Measurements from ENCODE around the gene MZT2B. TPM values are rescaled to one million over a fixed set of nuclear protein-coding genes. Genes with fewer than 3 reads are reported as not detected.
"Not testable (repeated sequence)": the region's sequence is repeated elsewhere in the genome, so short reads cannot be mapped to it uniquely, and the experiment has no call there.

The MZT2B gene
- total RNA-seq, 2 experiments from 2014 or later = 229 to 254 TPM

DNA sequence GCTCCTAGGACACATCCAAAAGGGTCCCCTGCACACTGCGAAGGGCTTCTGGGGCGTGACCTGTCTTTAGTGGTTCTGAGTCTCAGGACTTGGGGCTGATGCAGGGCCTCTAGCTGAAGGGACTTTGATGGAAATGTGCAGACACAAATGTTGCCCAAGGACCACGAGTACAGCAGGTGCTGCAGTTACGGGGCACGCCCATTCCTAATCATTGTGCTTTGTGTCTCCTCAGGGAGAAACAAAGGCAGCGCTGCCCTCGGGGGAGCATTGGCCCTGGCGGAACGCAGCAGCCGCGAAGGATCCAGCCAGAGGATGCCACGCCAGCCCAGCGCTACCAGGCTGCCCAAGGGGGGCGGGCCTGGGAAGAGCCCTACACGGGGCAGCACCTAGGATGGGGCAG is 8.2 kb downstream of the MZT2B start:
- Histone ChIP-seq H3K4me3 (ENCODE audit: low read length) (no peak overlapping the region), H3K9me3 (ENCODE audit: control insufficient read depth in 1 of 2, insufficient read depth in 1 of 2, low read length in 2 of 2) (no peaks in the 10 kb centered on the region), H3K36me3 (ENCODE audit: insufficient read depth, low read length) (peaks cover 2% of the 10 kb centered on the region), H3K4me1 (ENCODE audit: insufficient read depth, low read length) (no peaks in the 10 kb centered on the region), H3K27me3 (ENCODE audit: control insufficient read depth in 1 of 2, insufficient read depth in 2 of 2, low read length in 2 of 2) (no peaks in the 10 kb centered on the region), H3K27ac (ENCODE audit: low read depth in 1 of 2, low read length in 2 of 2) (no peak overlapping the region)
- no peak overlapping the region for H3K27ac Mint-ChIP-seq
- no peaks in the 10 kb centered on the region for H3K27me3 Mint-ChIP-seq
- intact Hi-C loops (cut with DNase I, micrococcal nuclease) = no loop called here
- no peaks in the 10 kb centered on the region for H3K9me3 Mint-ChIP-seq
- DNase-seq (no peak), ATAC-seq (ENCODE audit: poor library complexity) (no peak)
- ChIA-PET POLR2A (no interaction called here), CTCF (no interaction called here)
- H3K36me3 Mint-ChIP-seq (ENCODE audit: low read depth) = peaks cover 7% of the 10 kb centered on the region
- no peaks in the 10 kb centered on the region for H3K4me1 Mint-ChIP-seq (ENCODE audit: low read depth)
- H3K4me3 Mint-ChIP-seq = no peak overlapping the region
- TF ChIP-seq, protein P1, sequence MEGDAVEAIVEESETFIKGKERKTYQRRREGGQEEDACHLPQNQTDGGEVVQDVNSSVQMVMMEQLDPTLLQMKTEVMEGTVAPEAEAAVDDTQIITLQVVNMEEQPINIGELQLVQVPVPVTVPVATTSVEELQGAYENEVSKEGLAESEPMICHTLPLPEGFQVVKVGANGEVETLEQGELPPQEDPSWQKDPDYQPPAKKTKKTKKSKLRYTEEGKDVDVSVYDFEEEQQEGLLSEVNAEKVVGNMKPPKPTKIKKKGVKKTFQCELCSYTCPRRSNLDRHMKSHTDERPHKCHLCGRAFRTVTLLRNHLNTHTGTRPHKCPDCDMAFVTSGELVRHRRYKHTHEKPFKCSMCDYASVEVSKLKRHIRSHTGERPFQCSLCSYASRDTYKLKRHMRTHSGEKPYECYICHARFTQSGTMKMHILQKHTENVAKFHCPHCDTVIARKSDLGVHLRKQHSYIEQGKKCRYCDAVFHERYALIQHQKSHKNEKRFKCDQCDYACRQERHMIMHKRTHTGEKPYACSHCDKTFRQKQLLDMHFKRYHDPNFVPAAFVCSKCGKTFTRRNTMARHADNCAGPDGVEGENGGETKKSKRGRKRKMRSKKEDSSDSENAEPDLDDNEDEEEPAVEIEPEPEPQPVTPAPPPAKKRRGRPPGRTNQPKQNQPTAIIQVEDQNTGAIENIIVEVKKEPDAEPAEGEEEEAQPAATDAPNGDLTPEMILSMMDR (IDR thresholded peaks at IDR 0.05) = no peak

DNA sequence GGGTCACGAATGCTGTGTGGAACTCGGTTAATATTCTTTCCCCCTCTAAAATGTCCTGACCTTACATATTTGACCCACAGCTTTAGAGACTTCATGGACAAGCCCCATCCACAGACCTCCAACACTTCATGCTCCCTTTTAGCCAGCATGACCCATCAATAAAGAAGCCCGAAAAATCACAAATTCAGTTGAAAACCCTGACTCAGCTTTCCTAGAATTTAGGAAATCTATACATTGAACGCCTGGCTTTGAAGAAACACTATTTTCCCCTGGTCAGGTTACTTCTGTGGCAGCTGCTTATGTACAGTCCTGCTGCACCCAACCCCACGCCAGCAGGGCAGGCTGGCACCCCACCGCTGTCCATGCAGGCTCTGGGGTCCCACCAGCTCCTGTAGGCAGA is 9.3 kb downstream of the MZT2B start:
- H3K36me3 Mint-ChIP-seq (ENCODE audit: low read depth); H3K4me1 ChIP-seq (ENCODE audit: insufficient read depth, low read length); H3K36me3 ChIP-seq (ENCODE audit: insufficient read depth, low read length); H3K4me3 ChIP-seq (ENCODE audit: low read length); POLR2A ChIA-PET; H3K4me1 Mint-ChIP-seq (ENCODE audit: low read depth); H3K27ac ChIP-seq (ENCODE audit: low read depth in 1 of 2, low read length in 2 of 2); H3K9me3 ChIP-seq (ENCODE audit: control insufficient read depth in 1 of 2, insufficient read depth in 1 of 2, low read length in 2 of 2); H3K27me3 Mint-ChIP-seq; H3K9me3 Mint-ChIP-seq; DNase-seq; H3K27ac Mint-ChIP-seq; H3K27me3 ChIP-seq (ENCODE audit: control insufficient read depth in 1 of 2, insufficient read depth in 2 of 2, low read length in 2 of 2); ATAC-seq (ENCODE audit: poor library complexity); H3K4me3 Mint-ChIP-seq; intact Hi-C loops (cut with DNase I, micrococcal nuclease): not testable (repeated sequence)
- CTCF ChIA-PET = interaction anchor here (1.0 kb wide), 1 partner anchor 10 kb away, joined by 3 read pairs; the partner anchor contains the start of gene SMPD4

DNA sequence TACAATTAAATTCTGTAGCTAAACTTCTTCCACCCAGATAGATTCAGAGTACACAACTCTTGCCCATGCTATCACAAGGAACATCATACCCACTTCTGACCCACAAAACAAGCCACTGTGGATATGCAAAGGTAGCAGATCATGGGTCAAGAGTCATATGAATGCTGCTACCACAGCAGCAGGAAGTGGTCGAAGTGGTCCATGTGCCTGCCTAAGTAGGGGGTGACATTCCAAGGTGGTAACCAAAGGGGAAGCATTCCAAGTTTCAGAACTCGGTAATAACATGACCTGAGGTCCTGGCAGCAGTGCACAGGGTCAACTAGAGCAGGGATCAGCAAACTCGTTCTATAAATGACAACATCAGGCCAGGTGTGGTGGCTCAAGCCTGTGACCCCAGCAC is 10.4 kb downstream of the MZT2B start:
- H3K9me3 Mint-ChIP-seq; H3K9me3 ChIP-seq (ENCODE audit: control insufficient read depth in 1 of 2, insufficient read depth in 1 of 2, low read length in 2 of 2); H3K4me1 ChIP-seq (ENCODE audit: insufficient read depth, low read length); H3K27me3 ChIP-seq (ENCODE audit: control insufficient read depth in 1 of 2, insufficient read depth in 2 of 2, low read length in 2 of 2); H3K4me3 Mint-ChIP-seq; H3K27ac Mint-ChIP-seq; ATAC-seq (ENCODE audit: poor library complexity); H3K36me3 ChIP-seq (ENCODE audit: insufficient read depth, low read length); POLR2A ChIA-PET; intact Hi-C loops (cut with DNase I, micrococcal nuclease); H3K27ac ChIP-seq (ENCODE audit: low read depth in 1 of 2, low read length in 2 of 2); DNase-seq; H3K36me3 Mint-ChIP-seq (ENCODE audit: low read depth); H3K4me1 Mint-ChIP-seq (ENCODE audit: low read depth); H3K4me3 ChIP-seq (ENCODE audit: low read length); H3K27me3 Mint-ChIP-seq: not testable (repeated sequence)
- CTCF ChIA-PET = interaction anchor here (0.7 kb wide), 1 partner anchor 14 kb away, joined by 3 read pairs; no protein-coding TSS in a partner anchor

DNA sequence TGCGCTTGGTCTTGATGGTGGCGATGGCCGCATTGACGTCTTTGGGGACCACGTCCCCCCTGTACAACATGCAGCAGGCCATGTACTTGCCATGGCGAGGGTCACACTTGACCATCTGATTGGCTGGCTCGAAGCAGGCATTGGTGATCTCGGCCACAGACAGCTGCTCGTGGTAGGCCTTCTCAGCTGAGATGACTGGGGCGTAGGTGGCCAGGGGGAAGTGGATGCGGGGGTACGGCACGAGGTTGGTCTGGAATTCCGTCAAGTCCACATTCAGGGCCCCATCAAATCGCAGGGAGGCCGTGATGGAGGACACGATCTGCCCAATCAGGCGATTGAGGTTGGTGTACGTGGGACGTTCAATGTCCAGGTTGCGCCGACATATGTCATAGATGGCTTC is 11.8 kb downstream of the MZT2B start:
- H3K9me3 ChIP-seq (ENCODE audit: control insufficient read depth in 1 of 2, insufficient read depth in 1 of 2, low read length in 2 of 2); H3K27me3 Mint-ChIP-seq; H3K27me3 ChIP-seq (ENCODE audit: control insufficient read depth in 1 of 2, insufficient read depth in 2 of 2, low read length in 2 of 2); H3K27ac Mint-ChIP-seq; ATAC-seq (ENCODE audit: poor library complexity); DNase-seq; intact Hi-C loops (cut with DNase I, micrococcal nuclease); H3K4me1 Mint-ChIP-seq (ENCODE audit: low read depth); H3K4me1 ChIP-seq (ENCODE audit: insufficient read depth, low read length); POLR2A ChIA-PET; H3K9me3 Mint-ChIP-seq; H3K27ac ChIP-seq (ENCODE audit: low read depth in 1 of 2, low read length in 2 of 2); H3K36me3 Mint-ChIP-seq (ENCODE audit: low read depth); H3K36me3 ChIP-seq (ENCODE audit: insufficient read depth, low read length); H3K4me3 Mint-ChIP-seq; H3K4me3 ChIP-seq (ENCODE audit: low read length); CTCF ChIA-PET: not testable (repeated sequence)

DNA sequence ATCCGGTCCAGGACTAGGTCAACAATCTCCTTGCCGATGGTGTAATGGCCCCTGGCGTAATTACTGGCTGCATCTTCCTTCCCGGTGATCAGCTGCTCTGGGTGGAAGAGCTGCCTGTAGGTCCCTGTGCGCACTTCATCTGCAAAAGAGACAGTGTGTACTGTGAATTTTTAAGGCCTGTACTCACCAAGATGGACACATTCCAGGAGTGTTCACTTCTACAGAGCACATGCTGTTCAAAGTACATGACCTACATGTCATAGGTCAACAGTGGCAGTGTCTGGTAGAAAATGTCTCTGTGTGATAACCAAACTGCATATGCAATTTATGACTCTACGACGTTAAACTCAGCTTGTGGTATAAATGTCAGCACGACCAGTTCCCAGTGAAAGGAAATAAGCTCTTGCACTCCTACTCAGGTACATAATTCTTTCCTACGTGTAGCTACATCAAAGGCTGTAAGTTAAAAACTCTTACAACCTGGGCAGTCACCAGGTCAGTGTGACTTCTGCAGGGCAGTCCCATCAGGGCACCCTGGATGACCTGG is 13.1 kb downstream of the MZT2B start:
- H3K4me1 Mint-ChIP-seq (ENCODE audit: low read depth); H3K27me3 ChIP-seq (ENCODE audit: control insufficient read depth in 1 of 2, insufficient read depth in 2 of 2, low read length in 2 of 2); H3K4me3 ChIP-seq (ENCODE audit: low read length); ATAC-seq (ENCODE audit: poor library complexity); H3K4me3 Mint-ChIP-seq; H3K4me1 ChIP-seq (ENCODE audit: insufficient read depth, low read length); H3K27ac Mint-ChIP-seq; intact Hi-C loops (cut with DNase I, micrococcal nuclease); H3K9me3 Mint-ChIP-seq; H3K9me3 ChIP-seq (ENCODE audit: control insufficient read depth in 1 of 2, insufficient read depth in 1 of 2, low read length in 2 of 2); H3K27me3 Mint-ChIP-seq; H3K36me3 Mint-ChIP-seq (ENCODE audit: low read depth); CTCF ChIA-PET; H3K36me3 ChIP-seq (ENCODE audit: insufficient read depth, low read length); H3K27ac ChIP-seq (ENCODE audit: low read depth in 1 of 2, low read length in 2 of 2); POLR2A ChIA-PET; DNase-seq: not testable (repeated sequence)

DNA sequence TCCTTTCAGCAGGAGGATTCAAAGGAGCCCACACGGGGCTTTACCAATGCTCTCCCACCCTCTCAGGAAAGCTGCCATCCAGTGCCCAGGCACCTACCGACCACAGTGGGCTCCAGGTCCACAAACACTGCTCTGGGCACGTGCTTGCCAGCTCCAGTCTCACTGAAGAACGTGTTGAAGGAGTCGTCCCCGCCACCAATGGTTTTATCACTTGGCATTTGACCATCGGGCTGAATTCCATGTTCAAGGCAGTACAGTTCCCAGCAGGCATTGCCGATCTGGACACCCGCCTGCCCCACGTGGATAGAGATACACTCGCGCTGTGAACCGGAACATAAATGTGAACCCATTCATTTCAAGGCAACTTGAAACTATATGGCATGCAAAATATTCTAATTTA is 14.0 kb downstream of the MZT2B start:
- H3K27ac Mint-ChIP-seq; H3K36me3 Mint-ChIP-seq (ENCODE audit: low read depth); H3K27me3 ChIP-seq (ENCODE audit: control insufficient read depth in 1 of 2, insufficient read depth in 2 of 2, low read length in 2 of 2); H3K4me1 Mint-ChIP-seq (ENCODE audit: low read depth); H3K36me3 ChIP-seq (ENCODE audit: insufficient read depth, low read length); DNase-seq; ATAC-seq (ENCODE audit: poor library complexity); H3K27ac ChIP-seq (ENCODE audit: low read depth in 1 of 2, low read length in 2 of 2); POLR2A ChIA-PET; CTCF ChIA-PET; H3K9me3 Mint-ChIP-seq; H3K27me3 Mint-ChIP-seq; H3K9me3 ChIP-seq (ENCODE audit: control insufficient read depth in 1 of 2, insufficient read depth in 1 of 2, low read length in 2 of 2); intact Hi-C loops (cut with DNase I, micrococcal nuclease); H3K4me3 ChIP-seq (ENCODE audit: low read length); H3K4me1 ChIP-seq (ENCODE audit: insufficient read depth, low read length); H3K4me3 Mint-ChIP-seq: not testable (repeated sequence)

Measured in CD4-positive, alpha-beta T cell (primary cell).